Tibial nerve (tissue), 4 donors: Measurements from ENCODE around the gene IQSEC3. TPM values are rescaled to one million over a fixed set of nuclear protein-coding genes. Genes with fewer than 3 reads are reported as not detected.
A peak's percentile ranks its signal among the peaks of the same experiment; 100 is the strongest.
"Not testable (repeated sequence)": the region's sequence is repeated elsewhere in the genome, so short reads cannot be mapped to it uniquely, and the experiment has no call there.

ENCODE experiments used
- DNase-seq, 2 donors: peaks; one replicate each; pipeline ENCODE4 v3.0.0-alpha.2; 2019; ENCODE audit warnings: low spot score in 2 of 2
- H3K27ac ChIP-seq, 4 donors: fragments of 200-600 bp; sonication (generic) in 3 of 4; one replicate each; pipeline ENCODE4 v1.5.1; 2017 to 2019; ENCODE audit warnings: mild to moderate bottlenecking in 1 of 4
- H3K27me3 ChIP-seq, 2 donors: fragments of 200-600 bp; sonication (generic) in 1 of 2; one replicate each; pipeline versions ENCODE4 v1.5.1 to v1.6.0; 2017 to 2019
- H3K36me3 ChIP-seq, 3 donors: fragments of 200-600 bp; sonication (generic); one replicate each; pipeline ENCODE4 v1.5.1; 2018 to 2019
- H3K4me1 ChIP-seq, 4 donors: fragments of 200-600 bp; sonication (generic) in 3 of 4; one replicate each; pipeline ENCODE4 v1.5.1; 2017 to 2019
- H3K4me3 ChIP-seq, 4 donors: fragments of 200-600 bp; sonication (generic) in 3 of 4; one replicate each; pipeline ENCODE4 v1.5.1; 2017 to 2019; ENCODE audit warnings: mild to moderate bottlenecking in 1 of 4, moderate library complexity in 1 of 4
- H3K9me3 ChIP-seq, 4 donors: fragments of 200-600 bp; sonication (generic) in 3 of 4; one replicate each; pipeline ENCODE4 v1.5.1; 2017 to 2019
- CTCF ChIP-seq, 5 experiments: fragments of 200-600 bp in 3 of 5; fragments of 450-650 bp in 2 of 5; sonication (generic) in 3 of 5; IDR thresholded peaks; one replicate each; pipeline ENCODE4 v1.5.1; 2016 to 2019; ENCODE audit warnings: antibody characterized with exemption in 5 of 5, mild to moderate bottlenecking in 3 of 5, moderate library complexity in 2 of 5
- EP300 ChIP-seq, 2 donors: sonication (generic); formaldehyde crosslinking; IDR thresholded peaks; one replicate each; pipeline ENCODE4 v1.6.1; 2017; ENCODE audit warnings: antibody characterized with exemption in 2 of 2, mild to moderate bottlenecking in 1 of 2
- POLR2A ChIP-seq, 2 donors: fragments of 450-650 bp; IDR thresholded peaks; one replicate each; pipeline ENCODE4 v1.6.1; 2017; ENCODE audit warnings: antibody characterized with exemption in 2 of 2, mild to moderate bottlenecking in 2 of 2, moderate library complexity in 2 of 2
- WGBS, 2 donors: methylation state at CpG; one replicate each; pipeline ENCODE4 v1.1.5; 2018; 5-methylcytosine and 5-hydroxymethylcytosine counted together
- total RNA-seq, 4 donors: library from RNA; depleted of rRNA; stranded (reverse); fragments of >200 nt; gene quantifications; one replicate each; pipeline ENCODE4 v1.1.0, GENCODE V29; 2016

IQSEC3 gene
- total RNA-seq, 4 donors from 2014 or later: 0.84 to 6.5 (median 1.6) TPM

GRCh38 chr12:131008-131407 is 64.4 kb downstream of the IQSEC3 start:
- 80 to 82% methylated on average over 10 to 12 of the region's 12 CpGs for WGBS, 2 donors
- Histone ChIP-seq H3K27ac (no peak overlapping the region), H3K9me3 (no peaks in the 10 kb centered on the region), H3K4me1 (no peaks in the 10 kb centered on the region), H3K27me3 (no peaks in the 10 kb centered on the region), H3K36me3 (no peaks in the 10 kb centered on the region), H3K4me3 (no peak overlapping the region)
- no peak for DNase-seq
- TF ChIP-seq EP300 (IDR thresholded peaks at IDR 0.05) (no peak), CTCF (IDR thresholded peaks at IDR 0.05) (no peak), POLR2A (IDR thresholded peaks at IDR 0.05) (no peak)

- Histone ChIP-seq H3K36me3 (no peaks in the 10 kb centered on the region), H3K4me1 (no peaks in the 10 kb centered on the region), H3K27me3 (peaks cover 0 to 4% of the 10 kb centered on the region in 2 donors), H3K9me3 (no peaks in the 10 kb centered on the region), H3K27ac (no peak overlapping the region), H3K4me3 (no peak overlapping the region)
- TF ChIP-seq CTCF (IDR thresholded peaks at IDR 0.05) (no peak), POLR2A (IDR thresholded peaks at IDR 0.05) (no peak), EP300 (IDR thresholded peaks at IDR 0.05) (no peak)
- 78 to 87% methylated on average over 12 of the region's 12 CpGs for WGBS, 2 donors
- no peak for DNase-seq
These were observed 65.3 kb downstream of the IQSEC3 start for GRCh38 chr12:131732-132495.

- peaks cover 0 to 19% of the 10 kb centered on the region in 2 donors for H3K27me3 ChIP-seq
- not testable (repeated sequence) for DNase-seq, H3K27ac ChIP-seq, H3K4me3 ChIP-seq, H3K4me1 ChIP-seq, H3K9me3 ChIP-seq, H3K36me3 ChIP-seq
- whole genome bisulfite sequencing, 2 donors: 74 to 77% methylated on average over 7 of the region's 7 CpGs
These were observed 67.2 kb downstream of the IQSEC3 start for GRCh38 chr12:133616-134232.

- 48 to 61% methylated on average over 2 of the region's 2 CpGs for WGBS, 2 donors
- TF ChIP-seq POLR2A (IDR thresholded peaks at IDR 0.05) (no peak), CTCF (IDR thresholded peaks at IDR 0.05) (no peak), EP300 (IDR thresholded peaks at IDR 0.05) (no peak)
- no peaks in the 10 kb centered on the region for H3K9me3 ChIP-seq
- no peak for DNase-seq
- H3K4me3 ChIP-seq: no peak overlapping the region
- H3K27me3 ChIP-seq: peaks cover 0 to 25% of the 10 kb centered on the region in 2 donors
- no peaks in the 10 kb centered on the region for H3K36me3 ChIP-seq
- H3K27ac ChIP-seq: no peak overlapping the region
- peaks cover 0 to 15% (median 0%) of the 10 kb centered on the region in 4 donors for H3K4me1 ChIP-seq
These were observed 68.6 kb downstream of the IQSEC3 start for GRCh38 chr12:135138-135537.

- DNase-seq: no peak
- Histone ChIP-seq H3K4me3 (peak overlapping the region in 2 of 4 donors; percentile 21 to 41), H3K4me1 (peaks cover 0 to 16% (median 0%) of the 10 kb centered on the region in 4 donors), H3K36me3 (no peaks in the 10 kb centered on the region), H3K27ac (no peak overlapping the region), H3K27me3 (peaks cover 0 to 30% of the 10 kb centered on the region in 2 donors), H3K9me3 (no peaks in the 10 kb centered on the region)
- TF ChIP-seq EP300 (IDR thresholded peaks at IDR 0.05): no peak
- no peak for TF ChIP-seq CTCF (IDR thresholded peaks at IDR 0.05)
- TF ChIP-seq POLR2A (IDR thresholded peaks at IDR 0.05): no peak
- 82 to 91% methylated on average over 35 to 44 of the region's 64 CpGs for WGBS, 2 donors
These were observed 71.8 kb downstream of the IQSEC3 start for GRCh38 chr12:138171-138897.
